Measurements from ENCODE around the gene NELL2. TPM values are rescaled to one million over a fixed set of nuclear protein-coding genes. Genes with fewer than 3 reads are reported as not detected.
"Not testable (repeated sequence)": the region's sequence is repeated elsewhere in the genome, so short reads cannot be mapped to it uniquely, and the experiment has no call there.

NELL2 gene
- total RNA-seq, 1 experiment from 2014 or later: not detected

- DNase-seq (ENCODE audit: low read depth in 1 of 2, low spot score in 2 of 2): no peak
- Histone ChIP-seq H3K27ac (no peak overlapping the region), H3K9me3 (replicated peaks) (0 out of 2 replicates have a peak, but pooled peaks cover 3% of the 10 kb centered on the region), H3K27me3 (replicated peaks) (no peaks in the 10 kb centered on the region), H3K36me3 (no peaks in the 10 kb centered on the region), H3K4me1 (replicated peaks) (no peaks in the 10 kb centered on the region), H3K4me3 (no peak overlapping the region)
These were observed 138.1 kb downstream of the NELL2 start for GRCh38 chr12:44738051-44738450.

GRCh38 chr12:44728566-44728965, 147.5 kb downstream of the NELL2 start:
- Histone ChIP-seq H3K27ac (no peak overlapping the region), H3K36me3 (no peaks in the 10 kb centered on the region), H3K4me3 (no peak overlapping the region), H3K9me3 (replicated peaks) (no peaks in the 10 kb centered on the region), H3K27me3 (replicated peaks) (no peaks in the 10 kb centered on the region), H3K4me1 (replicated peaks) (no peaks in the 10 kb centered on the region)
- no peak for DNase-seq (ENCODE audit: low read depth in 1 of 2, low spot score in 2 of 2)

GRCh38 chr12:44720265-44720664, 155.8 kb downstream of the NELL2 start:
- no peaks in the 10 kb centered on the region for H3K9me3 ChIP-seq (replicated peaks)
- no peak overlapping the region for H3K4me3 ChIP-seq
- DNase-seq (ENCODE audit: low read depth in 1 of 2, low spot score in 2 of 2): no peak
- no peaks in the 10 kb centered on the region; the same call in 1 of the 2 replicates for H3K27me3 ChIP-seq (replicated peaks)
- no peaks in the 10 kb centered on the region for H3K36me3 ChIP-seq
- no peak overlapping the region for H3K27ac ChIP-seq
- H3K4me1 ChIP-seq (replicated peaks): no peaks in the 10 kb centered on the region

GRCh38 chr12:44717612-44718011, 158.5 kb downstream of the NELL2 start:
- H3K4me3 ChIP-seq: no peak overlapping the region
- H3K9me3 ChIP-seq (replicated peaks): no peaks in the 10 kb centered on the region
- no peak for DNase-seq (ENCODE audit: low read depth in 1 of 2, low spot score in 2 of 2)
- H3K4me1 ChIP-seq (replicated peaks): no peaks in the 10 kb centered on the region
- no peaks in the 10 kb centered on the region for H3K36me3 ChIP-seq
- H3K27ac ChIP-seq: no peak overlapping the region
- H3K27me3 ChIP-seq (replicated peaks): peaks cover 3% of the 10 kb centered on the region; the same call in 1 of the 2 replicates

GRCh38 chr12:44716711-44717110, 159.4 kb downstream of the NELL2 start:
- no peaks in the 10 kb centered on the region for H3K36me3 ChIP-seq
- H3K27ac ChIP-seq: no peak overlapping the region
- H3K9me3 ChIP-seq (replicated peaks): no peaks in the 10 kb centered on the region
- DNase-seq (ENCODE audit: low read depth in 1 of 2, low spot score in 2 of 2): no peak
- peaks cover 3% of the 10 kb centered on the region; the same call in 1 of the 2 replicates for H3K27me3 ChIP-seq (replicated peaks)
- no peaks in the 10 kb centered on the region for H3K4me1 ChIP-seq (replicated peaks)
- H3K4me3 ChIP-seq: no peak overlapping the region

- Histone ChIP-seq H3K36me3 (no peaks in the 10 kb centered on the region), H3K4me3 (no peak overlapping the region), H3K9me3 (replicated peaks) (no peaks in the 10 kb centered on the region), H3K27me3 (replicated peaks) (peaks cover 7% of the 10 kb centered on the region; the same call in 1 of the 2 replicates), H3K27ac (no peak overlapping the region), H3K4me1 (replicated peaks) (no peaks in the 10 kb centered on the region)
- DNase-seq (ENCODE audit: low read depth in 1 of 2, low spot score in 2 of 2): no peak
These were observed 164.4 kb downstream of the NELL2 start for GRCh38 chr12:44711736-44712135.

- H3K4me3 ChIP-seq: no peak overlapping the region
- 0 out of 2 replicates have a peak, but pooled peaks cover 4% of the 10 kb centered on the region for H3K27me3 ChIP-seq (replicated peaks)
- H3K4me1 ChIP-seq (replicated peaks): no peaks in the 10 kb centered on the region
- no peaks in the 10 kb centered on the region for H3K9me3 ChIP-seq (replicated peaks)
- no peaks in the 10 kb centered on the region for H3K36me3 ChIP-seq
- no peak overlapping the region for H3K27ac ChIP-seq
- no peak for DNase-seq (ENCODE audit: low read depth in 1 of 2, low spot score in 2 of 2)
These were observed 166.9 kb downstream of the NELL2 start for GRCh38 chr12:44709166-44709565.

- no peaks in the 10 kb centered on the region for H3K9me3 ChIP-seq (replicated peaks)
- no peak overlapping the region for H3K27ac ChIP-seq
- 0 out of 2 replicates have a peak, but pooled peaks cover 4% of the 10 kb centered on the region for H3K27me3 ChIP-seq (replicated peaks)
- no peaks in the 10 kb centered on the region for H3K4me1 ChIP-seq (replicated peaks)
- no peak for DNase-seq (ENCODE audit: low read depth in 1 of 2, low spot score in 2 of 2)
- no peak overlapping the region for H3K4me3 ChIP-seq
- H3K36me3 ChIP-seq: no peaks in the 10 kb centered on the region
These were observed 167.9 kb downstream of the NELL2 start for GRCh38 chr12:44708218-44708617.

GRCh38 chr12:44703182-44703910, 172.8 kb downstream of the NELL2 start:
- Histone ChIP-seq H3K27ac (no peak overlapping the region), H3K4me1 (replicated peaks) (no peaks in the 10 kb centered on the region), H3K36me3 (no peaks in the 10 kb centered on the region), H3K27me3 (replicated peaks) (no peaks in the 10 kb centered on the region), H3K4me3 (no peak overlapping the region), H3K9me3 (replicated peaks) (no peaks in the 10 kb centered on the region)
- DNase-seq (ENCODE audit: low read depth in 1 of 2, low spot score in 2 of 2): no peak

GRCh38 chr12:44697511-44697910, 178.6 kb downstream of the NELL2 start:
- H3K4me1 ChIP-seq (replicated peaks): no peaks in the 10 kb centered on the region
- H3K27me3 ChIP-seq (replicated peaks): no peaks in the 10 kb centered on the region
- H3K36me3 ChIP-seq: no peaks in the 10 kb centered on the region
- DNase-seq (ENCODE audit: low read depth in 1 of 2, low spot score in 2 of 2): no peak
- H3K4me3 ChIP-seq: no peak overlapping the region
- H3K9me3 ChIP-seq (replicated peaks): no peaks in the 10 kb centered on the region
- no peak overlapping the region for H3K27ac ChIP-seq

- Histone ChIP-seq H3K27ac (no peak overlapping the region), H3K36me3 (no peaks in the 10 kb centered on the region), H3K9me3 (replicated peaks) (no peaks in the 10 kb centered on the region), H3K27me3 (replicated peaks) (no peaks in the 10 kb centered on the region), H3K4me1 (replicated peaks) (no peaks in the 10 kb centered on the region), H3K4me3 (no peak overlapping the region)
- no peak for DNase-seq (ENCODE audit: low read depth in 1 of 2, low spot score in 2 of 2)
These were observed 179.6 kb downstream of the NELL2 start for GRCh38 chr12:44696542-44696941.

GRCh38 chr12:44694017-44694416, 182.1 kb downstream of the NELL2 start:
- no peak for DNase-seq (ENCODE audit: low read depth in 1 of 2, low spot score in 2 of 2)
- Histone ChIP-seq H3K4me1 (replicated peaks) (no peaks in the 10 kb centered on the region), H3K9me3 (replicated peaks) (no peaks in the 10 kb centered on the region), H3K36me3 (no peaks in the 10 kb centered on the region), H3K4me3 (no peak overlapping the region), H3K27me3 (replicated peaks) (no peaks in the 10 kb centered on the region), H3K27ac (no peak overlapping the region)

- DNase-seq (ENCODE audit: low read depth in 1 of 2, low spot score in 2 of 2): no peak
- Histone ChIP-seq H3K27ac (no peak overlapping the region), H3K9me3 (replicated peaks) (no peaks in the 10 kb centered on the region), H3K36me3 (no peaks in the 10 kb centered on the region), H3K4me1 (replicated peaks) (no peaks in the 10 kb centered on the region), H3K27me3 (replicated peaks) (no peaks in the 10 kb centered on the region), H3K4me3 (no peak overlapping the region)
These were observed 186.5 kb downstream of the NELL2 start for GRCh38 chr12:44689587-44689986.

- H3K4me1 ChIP-seq (replicated peaks); H3K27ac ChIP-seq; DNase-seq (ENCODE audit: low read depth in 1 of 2, low spot score in 2 of 2); H3K27me3 ChIP-seq (replicated peaks); H3K36me3 ChIP-seq; H3K9me3 ChIP-seq (replicated peaks); H3K4me3 ChIP-seq: not testable (repeated sequence)
These were observed 189.2 kb downstream of the NELL2 start for GRCh38 chr12:44686821-44687432.
